GM21717 (cell line): ENCODE measurements around the gene RTL9.

Source experiments
- ATAC-seq: cut with Tn5 transposase; IDR thresholded peaks from one replicate; pipeline ENCODE4 v1.9.1; 2021; ENCODE audit warnings: mild to moderate bottlenecking, moderate library complexity; ENCODE audit not compliant: unreplicated experiment

Gene RTL9

GRCh38 chrX:110341189-110342035, 17.2 kb upstream of the RTL9 start:
- ATAC-seq: peak; percentile 82

DNA sequence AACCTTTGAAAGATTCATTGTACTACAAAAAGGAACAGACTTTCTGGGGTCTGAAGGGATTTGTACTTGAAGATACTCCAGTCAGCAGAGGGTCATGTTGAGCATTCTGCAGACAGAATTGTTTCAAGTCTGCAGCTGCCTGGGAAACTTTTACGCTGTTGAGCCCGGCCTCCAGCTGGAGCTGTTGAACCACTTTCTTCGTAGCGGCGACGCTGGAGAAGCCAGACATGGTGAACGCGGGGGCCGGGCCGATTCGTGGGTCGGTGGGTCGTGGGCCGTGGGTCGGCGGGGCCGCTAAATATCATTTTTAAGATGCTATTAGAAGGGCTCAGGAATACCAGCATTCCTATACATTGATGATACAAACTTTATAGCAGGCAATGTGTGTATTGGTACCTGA, 12.0 kb upstream of the RTL9 start:
- ATAC-seq: no peak

DNA sequence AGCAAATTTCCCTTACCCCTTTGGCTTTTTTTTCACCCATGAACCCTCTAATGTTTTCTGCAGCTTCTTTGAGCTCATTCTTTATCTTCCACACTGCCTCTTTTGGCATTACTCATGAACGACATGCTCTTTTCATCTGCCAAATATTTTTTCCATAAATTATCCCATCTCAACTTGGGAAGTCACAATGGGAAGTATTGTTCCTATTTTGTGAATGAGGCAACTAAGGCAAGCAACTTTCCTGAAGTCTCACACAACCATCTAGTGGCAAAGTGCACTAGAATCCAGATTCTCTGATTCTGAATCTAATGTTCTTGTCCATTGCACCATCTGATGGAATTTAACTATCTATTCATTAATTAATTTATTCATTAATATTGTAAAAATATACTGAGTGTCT, 625 bp downstream of the RTL9 start:
- no peak for ATAC-seq

DNA sequence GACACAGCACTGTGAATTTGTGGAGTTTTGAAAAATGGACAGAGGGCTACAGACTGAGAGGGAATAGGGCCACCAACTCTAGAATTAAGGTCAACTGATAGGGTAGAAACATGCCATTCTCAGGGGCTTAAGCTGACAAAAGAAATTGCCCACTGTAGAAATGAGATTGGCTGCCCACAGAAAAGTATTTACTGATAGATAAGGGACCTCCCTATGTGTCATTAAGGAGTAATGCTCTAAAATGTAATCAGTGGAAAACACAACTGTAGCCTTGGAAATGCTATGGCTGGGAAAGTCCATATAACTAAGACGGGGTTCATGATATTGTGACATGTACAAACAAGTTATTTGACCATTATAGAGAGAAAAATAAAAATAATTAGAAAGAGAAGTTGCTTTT, 4.6 kb downstream of the RTL9 start:
- ATAC-seq: no peak

DNA sequence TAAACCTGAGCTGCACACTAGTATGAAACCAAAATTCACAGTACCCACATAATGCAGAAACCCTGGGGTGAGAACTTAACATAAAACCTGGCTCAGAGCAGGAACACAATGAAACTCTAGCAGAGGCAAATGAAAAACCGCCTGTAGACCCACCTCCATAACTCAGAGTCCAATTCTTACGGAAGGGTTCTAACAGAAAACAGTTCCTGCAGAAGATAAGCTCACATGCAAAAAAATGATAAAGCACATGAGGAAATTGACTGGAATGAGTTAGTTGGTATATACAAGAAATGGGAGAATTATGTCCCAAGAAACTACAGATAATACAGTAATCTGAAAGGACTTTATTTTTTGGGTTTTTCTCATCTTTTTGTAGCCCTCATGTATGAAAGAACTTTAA, 14.7 kb downstream of the RTL9 start:
- no peak for ATAC-seq

- no peak for ATAC-seq
Measured at GRCh38 chrX:110374559-110374958, 15.9 kb downstream of the RTL9 start.

DNA sequence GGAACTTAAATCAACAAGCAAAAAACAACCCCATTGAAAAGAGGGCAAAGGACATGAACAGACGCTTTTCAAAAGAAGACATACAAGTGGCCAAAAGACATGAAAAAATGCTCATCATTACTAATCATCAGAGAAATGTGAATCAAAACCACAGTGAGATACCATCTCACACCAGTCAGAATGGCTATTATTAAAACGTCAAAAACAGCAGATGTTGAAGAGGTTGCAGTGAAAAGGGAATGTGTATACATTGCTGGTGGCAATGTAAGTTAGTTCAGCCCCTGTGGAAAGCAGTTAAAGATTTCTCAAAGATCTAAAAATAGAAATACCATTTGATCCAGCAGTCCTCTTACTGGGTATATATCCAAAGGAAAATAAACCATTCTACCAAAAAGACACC, 22.6 kb downstream of the RTL9 start:
- ATAC-seq: no peak

GRCh38 chrX:110383414-110383813, 24.8 kb downstream of the RTL9 start:
- ATAC-seq: no peak

DNA sequence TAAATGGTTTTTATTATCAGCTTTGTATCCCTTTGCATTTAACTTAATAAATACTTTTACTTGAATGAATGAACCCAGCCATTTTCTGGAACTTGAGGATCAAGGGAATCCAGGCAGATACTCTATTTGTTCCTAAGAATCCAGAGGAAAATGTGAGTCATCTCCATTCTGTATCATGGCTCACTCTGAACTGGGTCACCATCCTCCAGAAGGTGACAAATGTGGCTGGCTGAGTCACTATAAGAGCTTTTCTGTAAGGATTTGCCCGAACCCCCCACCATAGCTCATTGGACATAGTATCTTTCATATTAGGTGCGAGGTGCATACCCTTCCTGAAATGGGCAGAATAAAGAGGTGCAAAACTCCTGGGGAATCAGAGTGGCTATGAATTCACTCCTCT, 25.8 kb downstream of the RTL9 start:
- no peak for ATAC-seq

DNA sequence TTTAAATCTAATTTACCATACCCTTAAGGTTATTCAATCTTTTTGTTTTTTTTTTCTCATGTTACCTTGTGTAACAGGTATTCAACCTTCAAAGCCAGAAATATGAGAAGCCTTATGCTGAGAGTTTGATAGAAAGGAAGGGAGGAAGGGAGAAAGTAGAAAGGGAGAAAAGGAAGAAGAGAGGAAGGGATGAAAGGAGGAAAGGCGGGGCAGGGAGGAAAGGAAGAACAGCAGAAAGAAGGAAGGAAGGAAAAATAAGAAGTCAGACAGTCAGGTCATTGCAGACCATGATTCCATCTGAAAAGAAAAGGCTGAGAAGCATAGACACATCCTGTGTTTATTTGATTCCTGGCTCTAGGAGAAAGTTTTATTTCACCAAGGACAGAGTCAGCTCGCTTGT, 30.9 kb downstream of the RTL9 start:
- ATAC-seq: no peak

- ATAC-seq: no peak
Measured at GRCh38 chrX:110391086-110391485, 32.4 kb downstream of the RTL9 start.

GRCh38 chrX:110394651-110395050, 36.0 kb downstream of the RTL9 start:
- no peak for ATAC-seq

DNA sequence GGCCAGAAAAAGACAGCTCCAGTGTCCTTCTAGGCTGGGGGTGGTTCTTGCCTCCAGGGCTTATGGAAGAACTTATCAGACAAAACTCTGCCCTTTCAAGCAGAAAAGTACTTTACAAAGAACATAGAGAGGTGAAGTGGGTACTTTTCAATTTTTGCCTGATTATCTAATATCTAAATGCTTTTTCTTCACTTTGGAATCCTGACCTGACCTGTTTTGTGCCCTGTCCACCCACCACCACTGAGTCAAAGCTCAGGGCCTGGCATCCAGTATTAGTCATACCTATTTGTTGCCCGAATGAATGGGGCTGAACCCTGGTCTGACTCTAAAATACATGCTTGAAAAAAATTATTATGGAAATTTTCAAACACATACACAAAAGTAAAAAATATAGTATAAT, 37.2 kb downstream of the RTL9 start:
- no peak for ATAC-seq

DNA sequence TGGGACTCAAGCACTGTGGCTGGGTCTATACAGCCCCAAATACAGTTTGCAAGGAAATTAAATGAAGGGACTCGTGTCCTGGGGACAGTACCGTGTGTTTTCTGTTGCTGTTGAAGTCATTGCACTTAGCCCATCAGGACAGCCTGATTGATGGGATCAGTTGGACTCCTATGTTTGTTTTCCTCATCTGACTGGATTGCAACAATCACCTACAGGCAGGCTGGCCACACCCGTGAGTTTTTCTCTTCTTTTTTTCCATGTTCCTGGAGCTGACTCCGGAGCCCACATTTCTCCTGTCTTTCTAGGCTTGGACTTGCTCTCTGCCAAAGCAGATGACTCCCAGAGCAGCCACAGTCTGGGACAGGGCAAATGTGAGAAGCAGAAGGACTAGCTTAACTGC, 38.1 kb downstream of the RTL9 start:
- no peak for ATAC-seq

GRCh38 chrX:110397339-110397738, 38.7 kb downstream of the RTL9 start:
- ATAC-seq: no peak

- no peak for ATAC-seq
Measured at GRCh38 chrX:110397904-110398303, 39.3 kb downstream of the RTL9 start.

GRCh38 chrX:110399497-110399896, 40.8 kb downstream of the RTL9 start:
- no peak for ATAC-seq

DNA sequence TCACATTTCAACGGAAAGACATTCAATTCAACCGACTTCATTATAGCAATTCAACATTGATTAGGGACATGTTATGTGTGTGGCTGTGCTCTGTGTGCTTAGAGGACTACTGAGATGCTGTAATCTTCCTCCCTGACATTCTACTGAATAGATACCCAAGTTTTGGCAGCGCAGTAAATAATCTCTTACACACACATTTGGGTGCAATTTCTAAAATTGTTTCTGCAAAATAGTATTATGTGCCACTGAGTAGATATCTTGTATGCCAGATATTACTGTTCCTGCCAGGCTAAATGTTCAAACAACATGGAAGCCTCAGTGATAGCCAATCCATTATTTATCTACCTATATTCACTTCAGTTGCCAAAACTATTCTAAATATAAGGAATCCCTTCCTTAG, 41.3 kb downstream of the RTL9 start:
- ATAC-seq: no peak

- no peak for ATAC-seq
Measured at GRCh38 chrX:110401135-110401534, 42.5 kb downstream of the RTL9 start.

DNA sequence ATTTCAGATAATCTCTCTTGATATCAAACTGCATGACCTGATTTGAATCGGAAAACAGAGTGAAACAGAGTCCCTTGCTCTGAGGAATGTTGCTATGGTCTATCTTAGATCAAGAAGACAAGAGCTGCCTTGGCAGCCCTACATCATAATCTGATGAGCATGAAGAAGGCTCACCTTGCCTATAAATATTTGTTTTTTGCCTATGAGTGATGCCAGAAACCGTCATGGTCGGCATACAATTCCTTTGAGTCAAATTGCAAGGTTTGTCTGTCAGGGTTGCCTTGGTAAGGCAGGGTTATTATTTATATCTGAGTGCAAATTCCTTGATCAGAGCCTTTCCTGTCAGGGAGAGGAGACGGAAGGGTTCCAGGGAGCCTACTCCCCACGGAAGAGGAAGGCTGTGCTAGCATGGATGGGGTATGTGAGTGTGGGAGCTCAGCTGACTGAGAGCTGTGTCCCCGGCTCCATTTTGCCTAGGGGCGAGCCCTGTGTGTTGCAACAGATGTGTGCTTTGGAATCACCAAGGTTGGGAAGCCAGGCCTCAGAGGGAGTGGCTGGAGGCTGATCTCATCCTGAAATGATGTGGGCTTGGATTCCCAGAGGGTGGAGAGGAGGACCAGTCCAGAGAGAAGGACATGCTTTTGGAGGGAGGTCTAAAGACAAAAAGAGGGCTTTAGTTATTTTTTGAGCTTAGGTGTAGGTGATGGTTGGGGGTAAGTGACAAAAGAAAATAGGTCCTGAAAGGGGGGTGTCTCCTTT, 43.6 kb downstream of the RTL9 start:
- no peak for ATAC-seq

- no peak for ATAC-seq
Measured at GRCh38 chrX:110402850-110403221, 44.2 kb downstream of the RTL9 start.

DNA sequence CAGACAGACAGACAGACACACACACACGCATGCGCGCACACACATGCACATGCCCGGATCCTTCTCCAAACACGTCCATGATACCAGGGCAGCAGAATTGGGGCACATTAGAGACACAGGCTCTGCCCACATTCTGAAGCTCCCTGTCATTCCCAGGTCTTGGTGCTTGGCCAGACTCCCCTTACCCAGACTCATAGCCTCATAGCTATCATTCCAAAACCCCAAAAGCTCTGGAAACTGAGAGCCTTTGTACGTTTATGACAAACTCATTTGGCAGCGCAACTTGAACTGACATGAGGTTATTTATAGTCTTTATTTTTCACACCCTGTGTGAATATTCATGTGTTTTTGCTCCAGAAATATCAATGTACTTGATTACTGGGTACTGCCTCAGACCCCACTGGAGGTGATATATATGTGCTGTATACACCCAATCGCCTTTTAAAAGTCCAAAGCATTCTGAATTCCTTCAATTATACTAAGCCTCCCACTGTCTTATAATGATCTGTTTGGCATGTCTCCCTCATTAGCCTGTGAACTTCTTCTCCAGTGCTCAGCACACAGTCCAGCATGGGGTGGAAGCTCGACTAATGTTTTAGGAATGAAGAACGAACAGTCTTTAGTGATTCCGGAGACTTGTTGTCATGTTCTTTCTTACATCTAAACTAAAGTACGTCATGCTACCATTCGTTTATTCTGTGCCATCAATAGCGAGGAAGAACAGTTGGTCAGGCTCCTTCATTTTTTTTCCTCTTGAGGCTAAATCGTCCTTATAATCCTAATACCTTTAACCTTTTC, 45.0 kb downstream of the RTL9 start:
- no peak for ATAC-seq
